Measurements from ENCODE around the gene ADA.

Gene ADA

GRCh38 chr20:44688053-44688625 lies 36.6 kb upstream of the ADA start:
- DNase-seq (ENCODE audit: low read depth), result no peak
- TF ChIP-seq, protein P1, sequence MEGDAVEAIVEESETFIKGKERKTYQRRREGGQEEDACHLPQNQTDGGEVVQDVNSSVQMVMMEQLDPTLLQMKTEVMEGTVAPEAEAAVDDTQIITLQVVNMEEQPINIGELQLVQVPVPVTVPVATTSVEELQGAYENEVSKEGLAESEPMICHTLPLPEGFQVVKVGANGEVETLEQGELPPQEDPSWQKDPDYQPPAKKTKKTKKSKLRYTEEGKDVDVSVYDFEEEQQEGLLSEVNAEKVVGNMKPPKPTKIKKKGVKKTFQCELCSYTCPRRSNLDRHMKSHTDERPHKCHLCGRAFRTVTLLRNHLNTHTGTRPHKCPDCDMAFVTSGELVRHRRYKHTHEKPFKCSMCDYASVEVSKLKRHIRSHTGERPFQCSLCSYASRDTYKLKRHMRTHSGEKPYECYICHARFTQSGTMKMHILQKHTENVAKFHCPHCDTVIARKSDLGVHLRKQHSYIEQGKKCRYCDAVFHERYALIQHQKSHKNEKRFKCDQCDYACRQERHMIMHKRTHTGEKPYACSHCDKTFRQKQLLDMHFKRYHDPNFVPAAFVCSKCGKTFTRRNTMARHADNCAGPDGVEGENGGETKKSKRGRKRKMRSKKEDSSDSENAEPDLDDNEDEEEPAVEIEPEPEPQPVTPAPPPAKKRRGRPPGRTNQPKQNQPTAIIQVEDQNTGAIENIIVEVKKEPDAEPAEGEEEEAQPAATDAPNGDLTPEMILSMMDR (IDR thresholded peaks at IDR 0.05; ENCODE audit: low read depth, low read length), result no peak
- TF ChIP-seq MYC (IDR thresholded peaks at IDR 0.05; ENCODE audit: low read depth, low read length) (no peak), POLR2A (IDR thresholded peaks at IDR 0.05; ENCODE audit: extremely low read depth, insufficient read length) (no peak)
- TF ChIP-seq, protein P2, sequence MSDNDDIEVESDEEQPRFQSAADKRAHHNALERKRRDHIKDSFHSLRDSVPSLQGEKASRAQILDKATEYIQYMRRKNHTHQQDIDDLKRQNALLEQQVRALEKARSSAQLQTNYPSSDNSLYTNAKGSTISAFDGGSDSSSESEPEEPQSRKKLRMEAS (IDR thresholded peaks at IDR 0.05; ENCODE audit: low read depth, low read length), result no peak

GRCh38 chr20:44686934-44687333 lies 35.4 kb upstream of the ADA start:
- no peak overlapping the region for H3K4me3 ChIP-seq (ENCODE audit: low read depth, low read length)
- no peak for DNase-seq (ENCODE audit: low read depth)
- TF ChIP-seq MYC (IDR thresholded peaks at IDR 0.05; ENCODE audit: low read depth, low read length) (no peak), POLR2A (IDR thresholded peaks at IDR 0.05; ENCODE audit: extremely low read depth, insufficient read length) (no peak)
- TF ChIP-seq, protein P2 (IDR thresholded peaks at IDR 0.05; ENCODE audit: low read depth, low read length), result no peak
- TF ChIP-seq, protein P1 (IDR thresholded peaks at IDR 0.05; ENCODE audit: low read depth, low read length), result no peak

More at GRCh38 chr20:44688053-44688625, 36.6 kb upstream of the ADA start:
- no peak overlapping the region for H3K4me3 ChIP-seq (ENCODE audit: low read depth, low read length)

DNA sequence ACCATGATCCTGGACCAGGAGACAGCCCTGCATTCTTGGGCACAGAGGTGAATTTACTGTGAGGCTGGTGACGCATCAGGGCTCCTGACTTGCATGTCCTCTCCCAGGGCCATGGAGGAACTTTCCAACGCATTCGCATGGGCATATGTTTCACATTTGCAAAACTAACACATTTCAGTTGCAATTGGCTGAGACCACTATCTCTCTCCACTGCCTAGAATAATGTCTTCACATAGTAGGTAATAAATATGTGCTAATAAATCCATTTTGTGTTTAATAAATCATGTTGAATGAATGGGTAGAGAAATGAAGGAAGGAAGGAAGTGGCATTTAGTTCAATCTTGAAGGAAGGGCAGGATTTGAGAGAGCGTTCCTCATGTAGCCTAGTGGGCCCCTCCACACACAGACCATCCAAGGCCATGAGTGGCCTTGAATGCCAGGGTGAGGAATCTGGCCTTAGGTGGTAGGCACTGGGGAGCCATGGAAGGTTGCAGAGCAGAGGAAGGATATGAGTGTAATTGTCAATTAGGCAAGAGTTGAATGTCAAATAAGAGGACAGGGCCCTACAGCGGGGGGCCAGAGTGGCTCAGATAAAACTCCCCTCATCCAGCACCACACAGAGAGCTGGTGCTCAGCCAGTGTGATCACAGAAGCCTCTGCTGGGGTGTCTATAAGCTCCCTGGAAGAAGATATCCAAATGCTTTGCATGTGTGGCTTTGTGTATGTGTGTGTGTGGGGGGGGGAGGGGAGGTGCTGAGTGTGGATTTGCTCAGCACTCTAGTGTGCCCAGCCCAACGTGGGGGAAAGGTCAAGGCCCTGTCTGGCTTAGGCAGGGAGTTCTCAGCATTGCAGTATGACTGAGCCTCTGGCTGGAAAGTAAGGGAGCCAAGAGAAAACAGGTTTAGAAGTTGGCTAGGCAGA lies 32.8 kb upstream of the ADA start:
- no peak overlapping the region for H3K4me3 ChIP-seq (ENCODE audit: low read depth, low read length)
- no peak for DNase-seq (ENCODE audit: low read depth)
- TF ChIP-seq MYC (IDR thresholded peaks at IDR 0.05; ENCODE audit: low read depth, low read length), result no peak
- TF ChIP-seq POLR2A (IDR thresholded peaks at IDR 0.05; ENCODE audit: extremely low read depth, insufficient read length), result no peak

- peak; percentile 71 for DNase-seq (ENCODE audit: low read depth)
- TF ChIP-seq, protein P1 (IDR thresholded peaks at IDR 0.05; ENCODE audit: low read depth, low read length), result peak; percentile 82
- 0 out of 2 replicates have a peak, but pooled peaks have one; percentile 7 for TF ChIP-seq MYC (IDR thresholded peaks at IDR 0.05; ENCODE audit: low read depth, low read length)
- TF ChIP-seq POLR2A (IDR thresholded peaks at IDR 0.05; ENCODE audit: extremely low read depth, insufficient read length), result no peak
- TF ChIP-seq, protein P2 (IDR thresholded peaks at IDR 0.05; ENCODE audit: low read depth, low read length), result 0 out of 2 replicates have a peak, but pooled peaks have one; percentile 30
- H3K4me3 ChIP-seq (ENCODE audit: low read depth, low read length), result no peak overlapping the region
These were observed 32.0 kb upstream of the ADA start for GRCh38 chr20:44683263-44684046.

GRCh38 chr20:44681796-44682566 lies 30.5 kb upstream of the ADA start:
- TF ChIP-seq, protein P2 (IDR thresholded peaks at IDR 0.05; ENCODE audit: low read depth, low read length), result no peak
- TF ChIP-seq, protein P1 (IDR thresholded peaks at IDR 0.05; ENCODE audit: low read depth, low read length), result no peak
- TF ChIP-seq POLR2A (IDR thresholded peaks at IDR 0.05; ENCODE audit: extremely low read depth, insufficient read length) (no peak), MYC (IDR thresholded peaks at IDR 0.05; ENCODE audit: low read depth, low read length) (no peak)
- no peak for DNase-seq (ENCODE audit: low read depth)
- no peak overlapping the region for H3K4me3 ChIP-seq (ENCODE audit: low read depth, low read length)
